ENCODE measurements around the gene SLC8B1.

The SLC8B1 gene

DNA sequence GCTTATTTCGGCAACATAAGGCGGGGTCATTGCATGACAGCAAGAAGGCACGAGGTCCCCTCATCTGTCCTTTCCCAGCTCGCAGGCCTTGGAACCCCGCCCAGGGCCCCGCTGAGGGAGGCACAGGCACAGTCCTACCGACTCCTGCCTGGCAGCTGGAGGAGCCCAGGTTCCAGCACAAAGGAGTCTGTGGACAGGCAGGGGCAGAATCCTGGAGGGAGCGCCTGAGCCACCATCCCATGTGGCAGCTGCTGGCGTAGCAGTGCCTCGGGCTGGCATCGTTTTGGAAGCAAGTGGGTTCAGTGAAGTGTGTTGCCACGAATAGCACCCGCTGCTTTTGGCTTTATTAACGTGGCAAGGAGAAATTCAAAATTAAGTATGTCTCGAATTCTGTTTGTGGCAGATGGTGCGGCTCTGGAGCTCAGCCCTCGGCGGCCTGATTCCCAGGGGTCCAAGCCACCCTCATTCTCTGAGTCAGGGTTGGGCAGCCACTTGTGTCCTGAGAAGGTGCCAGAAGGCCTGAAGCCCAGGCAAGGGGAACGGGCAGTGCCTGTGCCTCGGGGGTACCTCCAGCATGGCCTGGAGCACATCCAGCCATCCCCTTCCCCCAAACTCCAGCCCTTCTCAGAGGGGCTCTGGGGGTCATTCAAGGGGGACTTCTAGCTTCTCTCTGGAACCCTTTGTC, 35.9 kb downstream of the SLC8B1 start:
- H3K4me3 ChIP-seq (ENCODE audit: low read depth, low read length), result no peak overlapping the region

GRCh38 chr12:113298472-113298817, 36.5 kb downstream of the SLC8B1 start:
- in situ Hi-C loops (cut with HindIII; ENCODE audit: low sequenced_read_pairs), result no loop called here
- no peak for TF ChIP-seq CTCF (IDR thresholded peaks at IDR 0.05; ENCODE audit: low read depth, low read length)
- DNase-seq (ENCODE audit: low read depth, low spot score), result no peak

More for the DNA sequence above, 35.9 kb downstream of the SLC8B1 start:
- in situ Hi-C loops (cut with HindIII; ENCODE audit: low sequenced_read_pairs), result no loop called here
- TF ChIP-seq CTCF (IDR thresholded peaks at IDR 0.05; ENCODE audit: low read depth, low read length), result no peak
- no peak for DNase-seq (ENCODE audit: low read depth, low spot score)

GRCh38 chr12:113297621-113298471, 37.1 kb downstream of the SLC8B1 start:
- TF ChIP-seq CTCF (IDR thresholded peaks at IDR 0.05; ENCODE audit: low read depth, low read length), result no peak
- in situ Hi-C loops (cut with HindIII; ENCODE audit: low sequenced_read_pairs), result no loop called here
- DNase-seq (ENCODE audit: low read depth, low spot score), result no peak
- no peak overlapping the region for H3K4me3 ChIP-seq (ENCODE audit: low read depth, low read length)

More at GRCh38 chr12:113298472-113298817, 36.5 kb downstream of the SLC8B1 start:
- H3K4me3 ChIP-seq (ENCODE audit: low read depth, low read length), result no peak overlapping the region

GRCh38 chr12:113297214-113297587, 37.7 kb downstream of the SLC8B1 start:
- in situ Hi-C loops (cut with HindIII; ENCODE audit: low sequenced_read_pairs), result no loop called here
- DNase-seq (ENCODE audit: low read depth, low spot score), result no peak
- no peak overlapping the region for H3K4me3 ChIP-seq (ENCODE audit: low read depth, low read length)
- TF ChIP-seq CTCF (IDR thresholded peaks at IDR 0.05; ENCODE audit: low read depth, low read length), result no peak

- TF ChIP-seq CTCF (IDR thresholded peaks at IDR 0.05; ENCODE audit: low read depth, low read length), result no peak
- in situ Hi-C loops (cut with HindIII; ENCODE audit: low sequenced_read_pairs), result no loop called here
- no peak for DNase-seq (ENCODE audit: low read depth, low spot score)
These were observed 38.2 kb downstream of the SLC8B1 start for GRCh38 chr12:113296557-113297213.

GRCh38 chr12:113295886-113296556, 38.9 kb downstream of the SLC8B1 start:
- in situ Hi-C loops (cut with HindIII; ENCODE audit: low sequenced_read_pairs), result no loop called here
- H3K4me3 ChIP-seq (ENCODE audit: low read depth, low read length), result no peak overlapping the region
- no peak for DNase-seq (ENCODE audit: low read depth, low spot score)
- TF ChIP-seq CTCF (IDR thresholded peaks at IDR 0.05; ENCODE audit: low read depth, low read length), result no peak

More at GRCh38 chr12:113296557-113297213, 38.2 kb downstream of the SLC8B1 start:
- H3K4me3 ChIP-seq (ENCODE audit: low read depth, low read length), result no peak overlapping the region
